Activated CD4-positive, alpha-beta memory T cell treated with anti-CD3 and anti-CD28 coated beads, Interleukin-2, amount 10 ng/mL, durations not matched to agents 7 days and 5 days (primary cell): ENCODE measurements around the gene SLC6A1. TPM values are rescaled to one million over a fixed set of nuclear protein-coding genes. Genes with fewer than 3 reads are reported as not detected.

Experiments used
- CTCF ChIA-PET: fragments of 350-600 bp; sonication (Branson Sonifier 250); formaldehyde crosslinking; loops from one replicate; lab custom pipeline; 2021; ENCODE audit warnings: antibody characterized with exemption, inconsistent platforms; lab: Charles Lee
- POLR2A ChIA-PET: fragments of 350-600 bp; sonication (Branson Sonifier 250); formaldehyde crosslinking; loops from one replicate; lab custom pipeline; 2021; ENCODE audit warnings: antibody characterized with exemption; lab: Charles Lee
- DNase-seq: peaks from one replicate; pipeline ENCODE4 v3.0.0-alpha.2; 2020
- H3K27ac Mint-ChIP-seq: one replicate; pipeline ENCODE4 v1.8.0; 2021; ENCODE audit warnings: mild to moderate bottlenecking, mixed read lengths
- H3K27me3 Mint-ChIP-seq: one replicate; pipeline ENCODE4 v1.8.0; 2021; ENCODE audit warnings: mixed read lengths
- H3K36me3 Mint-ChIP-seq: one replicate; pipeline ENCODE4 v1.8.0; 2021; ENCODE audit warnings: low read depth, mixed read lengths
- H3K4me1 Mint-ChIP-seq: one replicate; pipeline ENCODE4 v1.8.0; 2021; ENCODE audit warnings: mixed read lengths
- H3K4me3 Mint-ChIP-seq: one replicate; pipeline ENCODE4 v1.8.0; 2021; ENCODE audit warnings: mild to moderate bottlenecking, mixed read lengths
- H3K9me3 Mint-ChIP-seq: one replicate; pipeline ENCODE4 v1.8.0; 2021; ENCODE audit warnings: mixed read lengths
- total RNA-seq, 2 experiments: library from RNA; stranded (reverse); gene quantifications; one replicate each; pipeline ENCODE4 v1.2.3, GENCODE V29; 2021

Gene SLC6A1
- total RNA-seq, 2 experiments from 2014 or later, result not detected

GRCh38 chr3:10956986-10957385 lies 35.6 kb upstream of the SLC6A1 start:
- Mint-ChIP-seq H3K27ac (no peak overlapping the region), H3K9me3 (no peaks in the 10 kb centered on the region), H3K36me3 (no peaks in the 10 kb centered on the region), H3K4me3 (no peak overlapping the region), H3K27me3 (no peaks in the 10 kb centered on the region), H3K4me1 (no peaks in the 10 kb centered on the region)
- ChIA-PET POLR2A (no interaction called here), CTCF (no interaction called here)
- no peak for DNase-seq

DNA sequence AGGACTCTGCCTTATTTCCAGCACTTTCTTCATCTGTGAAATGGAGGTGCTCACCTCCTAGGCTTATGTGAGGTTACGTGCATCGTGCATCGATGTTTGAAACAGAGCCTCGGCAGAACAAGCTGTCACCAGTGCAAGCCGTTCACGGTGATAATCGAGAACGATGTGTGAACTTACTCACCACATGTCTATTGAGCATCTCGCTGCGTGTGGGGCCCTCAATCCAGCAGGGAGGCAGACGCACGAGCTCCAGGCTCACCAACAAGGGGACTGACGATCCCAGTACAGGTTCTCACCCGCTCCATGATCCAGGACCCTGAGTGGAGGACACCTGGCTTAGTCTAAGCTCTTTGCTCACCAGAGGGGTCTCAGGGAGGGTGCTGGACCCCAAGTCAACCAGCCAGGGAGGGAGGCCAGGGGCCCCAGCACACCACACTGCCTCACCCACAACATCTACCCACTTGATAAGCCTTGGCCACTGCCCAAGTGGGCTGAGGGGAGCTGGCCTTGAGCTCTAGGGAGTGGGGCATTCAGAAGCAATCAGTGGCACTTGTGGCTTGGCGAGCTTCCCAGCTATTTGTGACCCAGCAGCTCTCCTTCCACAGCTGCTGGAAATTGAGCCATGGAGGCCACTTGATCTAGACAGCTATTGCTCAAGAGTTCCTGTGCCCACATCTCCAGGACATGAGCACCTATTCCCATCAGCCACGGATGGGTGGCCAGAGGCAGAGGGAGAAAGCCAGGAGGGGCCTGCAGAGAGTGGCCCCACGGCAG lies 34.4 kb upstream of the SLC6A1 start:
- Mint-ChIP-seq H3K4me3 (no peak overlapping the region), H3K4me1 (no peaks in the 10 kb centered on the region), H3K9me3 (no peaks in the 10 kb centered on the region), H3K27me3 (no peaks in the 10 kb centered on the region), H3K27ac (no peak overlapping the region), H3K36me3 (no peaks in the 10 kb centered on the region)
- ChIA-PET CTCF (interaction anchor here (0.6 to 1.2 kb wide), 2 partner anchors 102 to 1563 kb away, joined by 3 to 4 read pairs; no protein-coding TSS in a partner anchor), POLR2A (no interaction called here)
- DNase-seq, result no peak

- ChIA-PET CTCF (no interaction called here), POLR2A (no interaction called here)
- Mint-ChIP-seq H3K4me3 (no peak overlapping the region), H3K9me3 (no peaks in the 10 kb centered on the region), H3K4me1 (no peaks in the 10 kb centered on the region), H3K27me3 (no peaks in the 10 kb centered on the region), H3K36me3 (no peaks in the 10 kb centered on the region), H3K27ac (no peak overlapping the region)
- DNase-seq, result no peak
These were observed 32.3 kb upstream of the SLC6A1 start for GRCh38 chr3:10960255-10960654.

- Mint-ChIP-seq H3K36me3 (no peaks in the 10 kb centered on the region), H3K4me1 (no peaks in the 10 kb centered on the region), H3K9me3 (no peaks in the 10 kb centered on the region), H3K27me3 (no peaks in the 10 kb centered on the region), H3K27ac (no peak overlapping the region), H3K4me3 (no peak overlapping the region)
- POLR2A ChIA-PET, result no interaction called here
- no peak for DNase-seq
- CTCF ChIA-PET, result no interaction called here
These were observed 30.6 kb upstream of the SLC6A1 start for GRCh38 chr3:10961921-10962320.

DNA sequence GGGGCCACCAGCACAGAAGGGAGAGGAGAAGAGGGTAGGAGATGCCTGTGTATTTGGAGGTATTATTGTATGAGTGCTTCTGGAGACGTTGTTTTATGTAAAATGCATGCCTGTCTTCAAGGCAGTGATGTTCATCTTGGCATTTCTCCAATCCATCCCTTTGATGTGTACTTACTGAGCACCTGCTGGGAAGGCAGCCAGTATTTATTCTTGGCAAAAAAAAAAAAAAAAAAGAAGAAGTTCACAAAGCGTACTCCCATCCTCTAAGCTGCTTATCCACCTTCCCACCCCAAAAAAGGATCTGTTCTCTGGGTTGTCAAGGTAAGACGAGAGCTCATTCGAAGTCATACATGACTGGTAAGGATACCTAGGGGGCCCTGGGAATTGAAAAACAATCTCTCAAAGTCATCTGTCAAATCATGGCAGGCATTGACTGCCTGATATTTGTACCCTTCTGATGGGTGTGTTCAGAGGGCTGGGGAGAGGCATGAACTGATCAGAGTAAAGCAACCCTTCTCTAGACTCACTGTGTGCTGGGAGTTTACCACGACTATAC lies 30.0 kb upstream of the SLC6A1 start:
- Mint-ChIP-seq H3K27me3 (no peaks in the 10 kb centered on the region), H3K4me3 (no peak overlapping the region), H3K36me3 (no peaks in the 10 kb centered on the region), H3K9me3 (no peaks in the 10 kb centered on the region), H3K4me1 (no peaks in the 10 kb centered on the region), H3K27ac (no peak overlapping the region)
- ChIA-PET POLR2A (no interaction called here), CTCF (no interaction called here)
- no peak for DNase-seq

DNA sequence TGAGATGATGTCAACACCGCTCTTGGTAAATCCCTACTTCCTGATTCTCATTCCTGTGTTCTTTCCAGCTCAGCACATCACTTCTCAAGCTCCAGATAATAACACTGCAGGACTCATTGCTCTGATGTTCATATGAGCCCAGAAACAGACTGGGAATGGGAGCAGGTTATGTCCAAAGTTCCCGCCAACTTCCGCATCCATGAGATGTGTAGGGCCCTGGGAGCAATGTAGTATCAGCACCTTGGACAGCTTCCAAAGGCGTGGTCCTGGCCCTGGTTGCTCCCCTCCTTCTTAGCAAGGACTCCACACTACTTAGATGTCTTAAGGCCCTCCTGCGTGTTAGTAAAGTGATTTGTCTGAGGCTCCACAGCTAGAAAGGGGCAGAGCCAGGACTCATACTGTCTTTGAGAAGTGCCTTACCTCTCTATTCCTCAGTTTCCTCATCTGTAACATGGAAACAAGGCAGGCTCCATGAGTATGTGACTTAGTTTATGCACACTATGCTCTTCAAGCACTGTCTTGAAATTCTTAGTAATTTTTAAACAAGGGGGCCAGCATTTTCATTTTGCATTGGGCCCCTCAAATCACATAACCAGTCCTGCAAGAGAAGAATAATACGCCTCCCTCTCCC lies 27.9 kb upstream of the SLC6A1 start:
- Mint-ChIP-seq H3K27me3 (peaks cover 2% of the 10 kb centered on the region), H3K36me3 (no peaks in the 10 kb centered on the region), H3K4me3 (no peak overlapping the region), H3K27ac (no peak overlapping the region), H3K9me3 (no peaks in the 10 kb centered on the region), H3K4me1 (no peaks in the 10 kb centered on the region)
- CTCF ChIA-PET, result no interaction called here
- POLR2A ChIA-PET, result no interaction called here
- no peak for DNase-seq

DNA sequence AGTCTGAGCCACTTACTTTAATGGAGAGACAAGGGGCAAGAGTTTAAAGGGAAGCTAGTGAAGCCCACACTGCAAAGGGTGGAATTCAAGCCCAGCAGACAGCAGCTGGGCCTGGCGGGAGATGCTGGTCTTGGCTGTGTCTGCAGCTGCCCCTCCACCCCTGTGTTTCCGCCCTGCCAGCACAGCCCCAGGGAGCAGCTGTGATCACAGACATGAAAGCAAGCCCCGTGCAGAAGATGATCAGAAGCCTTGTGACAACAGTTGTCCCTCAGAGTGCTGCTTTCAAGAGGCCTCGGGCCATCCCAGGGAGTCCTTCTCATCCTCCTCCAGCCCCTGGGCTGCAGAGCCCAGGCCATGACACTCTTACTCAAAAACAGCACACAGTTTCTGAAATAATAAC lies 24.1 kb upstream of the SLC6A1 start:
- DNase-seq, result no peak
- H3K4me1 Mint-ChIP-seq, result no peaks in the 10 kb centered on the region
- H3K27me3 Mint-ChIP-seq, result peaks cover 6% of the 10 kb centered on the region
- no peak overlapping the region for H3K4me3 Mint-ChIP-seq
- H3K36me3 Mint-ChIP-seq, result no peaks in the 10 kb centered on the region
- ChIA-PET POLR2A (no interaction called here), CTCF (no interaction called here)
- no peaks in the 10 kb centered on the region for H3K9me3 Mint-ChIP-seq
- no peak overlapping the region for H3K27ac Mint-ChIP-seq

DNA sequence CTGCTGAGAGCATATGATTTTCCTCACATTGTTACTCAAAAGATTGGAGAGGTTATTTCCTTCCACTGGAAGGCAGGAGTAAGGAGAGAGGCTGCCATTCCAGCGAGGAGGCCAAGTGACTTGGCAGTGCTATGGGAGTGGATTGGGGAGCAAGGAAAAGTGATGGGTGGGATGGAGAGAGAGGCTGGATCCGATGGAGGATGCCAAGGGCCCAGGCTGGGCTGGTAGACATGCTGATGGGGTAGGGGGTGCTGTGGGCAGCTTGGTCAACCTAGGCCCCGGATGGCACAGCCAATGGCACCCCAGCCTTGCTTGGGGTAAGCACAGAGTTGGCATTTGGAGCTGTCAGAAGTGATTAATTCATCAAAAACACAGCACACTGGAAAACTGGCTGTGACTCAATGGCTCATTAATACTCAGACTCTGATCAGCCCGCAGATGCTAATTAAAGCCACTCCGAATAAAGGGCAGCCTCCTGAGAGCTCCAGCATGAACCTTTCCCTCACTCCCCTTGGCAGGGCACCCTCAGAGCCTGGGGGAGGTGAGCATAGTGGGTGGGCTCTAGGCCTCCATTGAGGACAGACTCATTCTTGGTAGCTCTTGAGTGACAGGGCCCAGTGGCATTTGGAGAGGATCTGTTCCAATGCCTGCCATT lies 22.1 kb upstream of the SLC6A1 start:
- Mint-ChIP-seq H3K9me3 (no peaks in the 10 kb centered on the region), H3K36me3 (no peaks in the 10 kb centered on the region), H3K27ac (no peak overlapping the region), H3K27me3 (peaks cover 8% of the 10 kb centered on the region), H3K4me1 (no peaks in the 10 kb centered on the region), H3K4me3 (no peak overlapping the region)
- no peak for DNase-seq
- CTCF ChIA-PET, result no interaction called here
- POLR2A ChIA-PET, result no interaction called here

DNA sequence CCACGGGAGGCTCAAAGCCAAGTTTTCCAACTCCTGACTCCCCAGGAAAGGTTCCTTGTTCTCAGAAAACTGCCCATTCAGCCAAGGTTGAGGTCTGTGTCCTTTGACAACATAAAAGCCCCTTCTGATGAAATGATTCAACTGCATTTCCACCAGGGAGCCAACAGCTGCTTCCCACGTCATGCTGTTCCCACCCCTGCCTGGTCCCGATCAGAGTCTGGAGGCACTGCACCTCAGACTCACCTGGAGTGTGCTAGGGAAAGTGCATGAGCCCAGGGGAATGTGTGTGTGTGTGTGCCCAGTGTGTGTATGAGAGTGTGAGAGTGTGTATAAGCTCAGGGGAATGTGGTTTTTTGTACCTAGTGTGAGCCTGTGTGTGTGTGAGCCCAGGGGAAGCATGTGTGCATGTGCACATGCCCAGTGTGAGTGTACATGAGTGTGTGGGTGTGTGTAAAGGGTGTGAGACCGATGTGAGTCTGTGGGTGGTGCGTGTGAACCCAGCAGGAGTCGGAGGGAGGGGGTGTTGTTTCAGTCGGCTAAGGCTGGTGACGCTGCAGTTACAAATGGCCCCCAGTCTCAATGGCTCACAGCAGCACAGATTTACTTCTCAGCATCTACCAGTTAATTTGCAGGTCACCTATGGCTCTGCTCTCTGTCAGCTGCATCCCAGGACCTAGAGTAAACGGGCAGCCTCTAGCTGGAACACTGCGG lies 20.3 kb upstream of the SLC6A1 start:
- peaks cover 8% of the 10 kb centered on the region for H3K27me3 Mint-ChIP-seq
- ChIA-PET POLR2A (no interaction called here), CTCF (no interaction called here)
- no peaks in the 10 kb centered on the region for H3K9me3 Mint-ChIP-seq
- H3K27ac Mint-ChIP-seq, result no peak overlapping the region
- no peak overlapping the region for H3K4me3 Mint-ChIP-seq
- no peak for DNase-seq
- no peaks in the 10 kb centered on the region for H3K4me1 Mint-ChIP-seq
- H3K36me3 Mint-ChIP-seq, result no peaks in the 10 kb centered on the region

- Mint-ChIP-seq H3K36me3 (no peaks in the 10 kb centered on the region), H3K4me3 (no peak overlapping the region), H3K9me3 (no peaks in the 10 kb centered on the region), H3K27me3 (peaks cover 8% of the 10 kb centered on the region), H3K27ac (no peak overlapping the region), H3K4me1 (no peaks in the 10 kb centered on the region)
- ChIA-PET CTCF (no interaction called here), POLR2A (no interaction called here)
- no peak for DNase-seq
These were observed 19.4 kb upstream of the SLC6A1 start for GRCh38 chr3:10973046-10973595.

DNA sequence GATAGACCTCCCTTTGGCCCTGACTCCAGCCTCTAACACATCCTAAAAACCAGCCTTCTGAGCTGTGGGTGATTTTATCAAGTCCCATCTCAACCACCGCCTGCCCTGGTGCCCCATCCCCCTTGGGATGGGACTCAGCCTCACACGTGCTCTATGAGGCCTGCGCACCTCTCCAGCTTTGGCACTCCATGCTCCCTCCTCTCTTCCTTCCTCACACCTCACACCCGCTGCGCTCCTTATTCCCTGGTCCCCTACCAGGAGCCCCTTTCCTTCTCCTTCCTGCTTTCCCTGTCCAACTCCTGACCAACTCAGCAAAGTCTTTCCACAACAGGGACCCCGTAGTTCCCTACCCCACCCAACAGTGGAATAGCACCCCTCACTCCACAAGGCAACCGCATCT lies 18.4 kb upstream of the SLC6A1 start:
- ChIA-PET CTCF (no interaction called here), POLR2A (no interaction called here)
- Mint-ChIP-seq H3K27me3 (peaks cover 8% of the 10 kb centered on the region), H3K36me3 (no peaks in the 10 kb centered on the region), H3K9me3 (no peaks in the 10 kb centered on the region), H3K4me1 (no peaks in the 10 kb centered on the region), H3K27ac (no peak overlapping the region), H3K4me3 (no peak overlapping the region)
- no peak for DNase-seq

- H3K9me3 Mint-ChIP-seq, result no peaks in the 10 kb centered on the region
- POLR2A ChIA-PET, result no interaction called here
These were observed 17.7 kb upstream of the SLC6A1 start for GRCh38 chr3:10974746-10975375.

More at GRCh38 chr3:10974746-10975375, 17.7 kb upstream of the SLC6A1 start:
- Mint-ChIP-seq H3K4me3 (no peak overlapping the region), H3K27ac (no peak overlapping the region), H3K36me3 (no peaks in the 10 kb centered on the region), H3K4me1 (no peaks in the 10 kb centered on the region), H3K27me3 (peaks cover 7% of the 10 kb centered on the region)
- CTCF ChIA-PET, result no interaction called here
- no peak for DNase-seq
